Measurements from ENCODE around the gene APOA5.

The APOA5 gene

GRCh38 chr11:116782728-116783127 is 9.0 kb downstream of the APOA5 start:
- no peak overlapping the region for H2AFZ ChIP-seq (ENCODE audit: low read length)
- H3K4me1 ChIP-seq (ENCODE audit: insufficient read depth, low read length, severe bottlenecking), result peaks cover 10% of the 10 kb centered on the region
- no peak overlapping the region for H3K4me2 ChIP-seq (ENCODE audit: low read length)
- no peaks in the 10 kb centered on the region for H3K27me3 ChIP-seq (ENCODE audit: insufficient read depth, low read length)
- no peaks in the 10 kb centered on the region for H3K9me3 ChIP-seq (ENCODE audit: low read length)
- no peaks in the 10 kb centered on the region for H4K20me1 ChIP-seq (ENCODE audit: insufficient read depth, low read length)
- TF ChIP-seq EZH2 (IDR thresholded peaks at IDR 0.05; ENCODE audit: borderline replicate concordance, low read length), result no peak
- TF ChIP-seq, protein P1, sequence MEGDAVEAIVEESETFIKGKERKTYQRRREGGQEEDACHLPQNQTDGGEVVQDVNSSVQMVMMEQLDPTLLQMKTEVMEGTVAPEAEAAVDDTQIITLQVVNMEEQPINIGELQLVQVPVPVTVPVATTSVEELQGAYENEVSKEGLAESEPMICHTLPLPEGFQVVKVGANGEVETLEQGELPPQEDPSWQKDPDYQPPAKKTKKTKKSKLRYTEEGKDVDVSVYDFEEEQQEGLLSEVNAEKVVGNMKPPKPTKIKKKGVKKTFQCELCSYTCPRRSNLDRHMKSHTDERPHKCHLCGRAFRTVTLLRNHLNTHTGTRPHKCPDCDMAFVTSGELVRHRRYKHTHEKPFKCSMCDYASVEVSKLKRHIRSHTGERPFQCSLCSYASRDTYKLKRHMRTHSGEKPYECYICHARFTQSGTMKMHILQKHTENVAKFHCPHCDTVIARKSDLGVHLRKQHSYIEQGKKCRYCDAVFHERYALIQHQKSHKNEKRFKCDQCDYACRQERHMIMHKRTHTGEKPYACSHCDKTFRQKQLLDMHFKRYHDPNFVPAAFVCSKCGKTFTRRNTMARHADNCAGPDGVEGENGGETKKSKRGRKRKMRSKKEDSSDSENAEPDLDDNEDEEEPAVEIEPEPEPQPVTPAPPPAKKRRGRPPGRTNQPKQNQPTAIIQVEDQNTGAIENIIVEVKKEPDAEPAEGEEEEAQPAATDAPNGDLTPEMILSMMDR (IDR thresholded peaks at IDR 0.05; ENCODE audit: low read length), result no peak
- H3K36me3 ChIP-seq (ENCODE audit: insufficient read depth, low read length), result peaks cover 85% of the 10 kb centered on the region
- peaks cover 10% of the 10 kb centered on the region; the same call in 1 of the 2 replicates for H3K79me2 ChIP-seq (ENCODE audit: insufficient read depth, low read length)
- no peaks in the 10 kb centered on the region for H3K9me2 ChIP-seq (ENCODE audit: low read depth, low read length)
- no peak overlapping the region for H3K27ac ChIP-seq (ENCODE audit: low read depth, low read length, poor library complexity, severe bottlenecking)
- H3K9ac ChIP-seq (ENCODE audit: low read length), result no peak overlapping the region
- no peaks in the 10 kb centered on the region for H3F3A ChIP-seq (ENCODE audit: insufficient read depth, low read length)
- H3K4me3 ChIP-seq (ENCODE audit: low read depth, low read length, poor library complexity, severe bottlenecking), result no peak overlapping the region

GRCh38 chr11:116778556-116778955 is 13.1 kb downstream of the APOA5 start:
- peaks cover 74% of the 10 kb centered on the region for H3K36me3 ChIP-seq (ENCODE audit: insufficient read depth, low read length)
- H4K20me1 ChIP-seq (ENCODE audit: insufficient read depth, low read length), result no peaks in the 10 kb centered on the region

DNA sequence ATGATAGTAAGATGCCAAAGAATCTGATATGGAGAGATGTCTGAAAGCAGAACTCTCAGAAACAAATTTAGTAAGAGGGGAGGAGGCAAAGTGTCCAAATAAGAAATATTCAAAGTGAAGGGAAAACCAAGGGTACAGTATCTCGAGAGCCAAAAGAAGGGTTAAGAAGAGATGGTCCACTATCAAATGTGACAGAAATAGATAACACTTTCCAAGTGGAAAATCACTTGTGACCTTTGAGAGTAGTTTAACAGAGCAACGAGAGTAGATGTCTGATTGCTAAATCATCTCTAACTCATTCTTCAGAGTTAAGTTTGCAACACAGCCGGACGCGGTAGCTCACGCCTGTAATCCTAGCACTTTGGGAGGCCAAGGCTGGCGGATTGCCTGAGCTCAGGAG is 14.6 kb downstream of the APOA5 start:
- Histone ChIP-seq H3K27ac (ENCODE audit: low read depth, low read length, poor library complexity, severe bottlenecking) (no peak overlapping the region), H4K20me1 (ENCODE audit: insufficient read depth, low read length) (no peaks in the 10 kb centered on the region)

More at GRCh38 chr11:116778556-116778955, 13.1 kb downstream of the APOA5 start:
- Histone ChIP-seq H3K9me3 (ENCODE audit: low read length) (no peaks in the 10 kb centered on the region), H3F3A (ENCODE audit: insufficient read depth, low read length) (no peaks in the 10 kb centered on the region), H3K9me2 (ENCODE audit: low read depth, low read length) (no peaks in the 10 kb centered on the region), H3K9ac (ENCODE audit: low read length) (no peak overlapping the region), H3K27me3 (ENCODE audit: insufficient read depth, low read length) (no peaks in the 10 kb centered on the region), H3K4me3 (ENCODE audit: low read depth, low read length, poor library complexity, severe bottlenecking) (no peak overlapping the region), H3K4me1 (ENCODE audit: insufficient read depth, low read length, severe bottlenecking) (peaks cover 10% of the 10 kb centered on the region), H3K27ac (ENCODE audit: low read depth, low read length, poor library complexity, severe bottlenecking) (no peak overlapping the region), H3K79me2 (ENCODE audit: insufficient read depth, low read length) (no peaks in the 10 kb centered on the region), H2AFZ (ENCODE audit: low read length) (no peak overlapping the region), H3K4me2 (ENCODE audit: low read length) (no peak overlapping the region)
- no peak for TF ChIP-seq EZH2 (IDR thresholded peaks at IDR 0.05; ENCODE audit: borderline replicate concordance, low read length)
- TF ChIP-seq, protein P1 (IDR thresholded peaks at IDR 0.05; ENCODE audit: low read length), result no peak

More for the DNA sequence above, 14.6 kb downstream of the APOA5 start:
- H3K4me1 ChIP-seq (ENCODE audit: insufficient read depth, low read length, severe bottlenecking), result peaks cover 14% of the 10 kb centered on the region
- H2AFZ ChIP-seq (ENCODE audit: low read length), result no peak overlapping the region
- no peak overlapping the region for H3K9ac ChIP-seq (ENCODE audit: low read length)
- no peaks in the 10 kb centered on the region for H3K9me3 ChIP-seq (ENCODE audit: low read length)
- H3F3A ChIP-seq (ENCODE audit: insufficient read depth, low read length), result no peaks in the 10 kb centered on the region
- H3K4me3 ChIP-seq (ENCODE audit: low read depth, low read length, poor library complexity, severe bottlenecking), result no peak overlapping the region
- H3K79me2 ChIP-seq (ENCODE audit: insufficient read depth, low read length), result peaks cover 3% of the 10 kb centered on the region
- no peaks in the 10 kb centered on the region for H3K9me2 ChIP-seq (ENCODE audit: low read depth, low read length)
- TF ChIP-seq EZH2 (IDR thresholded peaks at IDR 0.05; ENCODE audit: borderline replicate concordance, low read length), result no peak
- TF ChIP-seq, protein P1 (IDR thresholded peaks at IDR 0.05; ENCODE audit: low read length), result no peak
- H3K4me2 ChIP-seq (ENCODE audit: low read length), result no peak overlapping the region
- no peaks in the 10 kb centered on the region for H3K27me3 ChIP-seq (ENCODE audit: insufficient read depth, low read length)
- peaks cover 59% of the 10 kb centered on the region for H3K36me3 ChIP-seq (ENCODE audit: insufficient read depth, low read length)
